Prostate gland (tissue), 2 donors: ENCODE data around the gene GRIK5.

Source experiments
- CTCF ChIP-seq, 4 experiments: fragments of 200-600 bp in 2 of 4; fragments of 450-650 bp in 2 of 4; sonication (generic) in 2 of 4; IDR thresholded peaks; 1 replicate in 3 of 4; 2 replicates in 1 of 4; pipeline ENCODE4 v1.5.1; 2016 to 2019; ENCODE audit warnings: antibody characterized with exemption in 4 of 4, mild to moderate bottlenecking in 2 of 4, moderate library complexity in 2 of 4
- POLR2A ChIP-seq: fragments of 450-650 bp; IDR thresholded peaks from one replicate; pipeline ENCODE4 v1.6.1; 2016; ENCODE audit warnings: antibody characterized with exemption, mild to moderate bottlenecking

GRCh38 chr19:42098781-42099180 is 28.8 kb upstream of the GRIK5 start:
- TF ChIP-seq POLR2A (no peak), CTCF (IDR thresholded peaks at IDR 0.05) (no peak)
